OCI-LY1 (cell line): ENCODE measurements around the gene SELENBP1.

Experiments used
- EZH2 ChIP-seq: fragments of 200-600 bp; sonication (generic), shearing (Covaris generic); IDR thresholded peaks from 2 replicates; pipeline ENCODE4 v1.8.0; 2017; ENCODE audit warnings: borderline replicate concordance, mixed run types, mild to moderate bottlenecking, antibody characterized with exemption, low read length, moderate library complexity, mixed read lengths
- TF ChIP-seq, protein P1 (sequence below): fragments of 200-600 bp; sonication (generic), shearing (Covaris generic); IDR thresholded peaks from 2 replicates; pipeline ENCODE4 v1.5.1; 2017; ENCODE audit warnings: mild to moderate bottlenecking, antibody characterized with exemption, low read length, moderate library complexity, mixed read lengths

- TF ChIP-seq, protein P1, sequence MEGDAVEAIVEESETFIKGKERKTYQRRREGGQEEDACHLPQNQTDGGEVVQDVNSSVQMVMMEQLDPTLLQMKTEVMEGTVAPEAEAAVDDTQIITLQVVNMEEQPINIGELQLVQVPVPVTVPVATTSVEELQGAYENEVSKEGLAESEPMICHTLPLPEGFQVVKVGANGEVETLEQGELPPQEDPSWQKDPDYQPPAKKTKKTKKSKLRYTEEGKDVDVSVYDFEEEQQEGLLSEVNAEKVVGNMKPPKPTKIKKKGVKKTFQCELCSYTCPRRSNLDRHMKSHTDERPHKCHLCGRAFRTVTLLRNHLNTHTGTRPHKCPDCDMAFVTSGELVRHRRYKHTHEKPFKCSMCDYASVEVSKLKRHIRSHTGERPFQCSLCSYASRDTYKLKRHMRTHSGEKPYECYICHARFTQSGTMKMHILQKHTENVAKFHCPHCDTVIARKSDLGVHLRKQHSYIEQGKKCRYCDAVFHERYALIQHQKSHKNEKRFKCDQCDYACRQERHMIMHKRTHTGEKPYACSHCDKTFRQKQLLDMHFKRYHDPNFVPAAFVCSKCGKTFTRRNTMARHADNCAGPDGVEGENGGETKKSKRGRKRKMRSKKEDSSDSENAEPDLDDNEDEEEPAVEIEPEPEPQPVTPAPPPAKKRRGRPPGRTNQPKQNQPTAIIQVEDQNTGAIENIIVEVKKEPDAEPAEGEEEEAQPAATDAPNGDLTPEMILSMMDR, result no peak
- TF ChIP-seq EZH2, result no peak
Measured at GRCh38 chr1:151334822-151335221, 37.7 kb downstream of the SELENBP1 start.
